Esophagus (tissue), 2 donors: ENCODE measurements around the gene HNRNPA0. TPM values are rescaled to one million over a fixed set of nuclear protein-coding genes. Genes with fewer than 3 reads are reported as not detected.

ENCODE experiments used
- H3K27ac ChIP-seq, 2 donors: one replicate each; pipeline ENCODE4 v1.5.1; 2013; ENCODE audit warnings: low read depth in 2 of 2, mild to moderate bottlenecking in 2 of 2, inconsistent platforms in 1 of 2, low read length in 1 of 2, moderate library complexity in 1 of 2
- H3K27me3 ChIP-seq, 2 donors: one replicate each; pipeline ENCODE4 v1.6.1; 2013; ENCODE audit warnings: low read length in 2 of 2, control low read depth in 1 of 2, mild to moderate bottlenecking in 1 of 2; ENCODE audit not compliant: insufficient read depth in 2 of 2, control insufficient read depth in 1 of 2
- H3K36me3 ChIP-seq, 2 donors: one replicate each; pipeline ENCODE4 v1.6.1; 2013; ENCODE audit warnings: low read length in 1 of 2; ENCODE audit not compliant: control insufficient read depth in 2 of 2, insufficient read depth in 2 of 2
- H3K4me1 ChIP-seq, 2 donors: one replicate each; pipeline ENCODE4 v1.6.1; 2013; ENCODE audit warnings: low read length in 1 of 2; ENCODE audit not compliant: control insufficient read depth in 2 of 2, insufficient read depth in 2 of 2
- H3K4me3 ChIP-seq, 2 donors: one replicate each; pipeline ENCODE4 v1.5.1; 2013; ENCODE audit warnings: low read length in 2 of 2, mild to moderate bottlenecking in 2 of 2, low read depth in 1 of 2, moderate library complexity in 1 of 2
- H3K9me3 ChIP-seq, 2 donors: one replicate each; pipeline ENCODE4 v1.6.1; 2013; ENCODE audit warnings: mild to moderate bottlenecking in 2 of 2, low read depth in 1 of 2, low read length in 1 of 2, moderate library complexity in 1 of 2; ENCODE audit not compliant: control insufficient read depth in 2 of 2, insufficient read depth in 1 of 2
- WGBS, 2 donors: extraction: QIAGEN DNeasy Blood & Tissue Kit; methylation state at CpG; one replicate each; pipeline ENCODE4 v1.1.7; 2013; 5-methylcytosine and 5-hydroxymethylcytosine counted together
- polyA plus RNA-seq, 2 donors: library from polyadenylated mRNA; stranded (reverse); fragments of 200-250 nt; gene quantifications; one replicate each; pipeline ENCODE4 v1.2.3, GENCODE V29; 2013
- donor health status: healthy with polysubstance abuse.
- donor health status: Bipolar disorder and iron deficiency.

HNRNPA0 gene
- polyA plus RNA-seq, 2 donors, result 12.8 to 20.0 TPM

GRCh38 chr5:137757634-137758033 is 3.5 kb upstream of the HNRNPA0 start:
- no peaks in the 10 kb centered on the region for H3K27me3 ChIP-seq
- no peaks in the 10 kb centered on the region for H3K4me1 ChIP-seq
- 94% methylated on average over 5 of the region's 5 CpGs for WGBS, 2 donors
- no peak overlapping the region for H3K4me3 ChIP-seq
- H3K9me3 ChIP-seq, result no peaks in the 10 kb centered on the region
- H3K27ac ChIP-seq, result no peak overlapping the region
- peaks cover 0 to 3% of the 10 kb centered on the region in 2 donors for H3K36me3 ChIP-seq

GRCh38 chr5:137754961-137755762 is 999 bp upstream of the HNRNPA0 start:
- H3K4me1 ChIP-seq, result no peaks in the 10 kb centered on the region
- H3K9me3 ChIP-seq, result no peaks in the 10 kb centered on the region
- peak overlapping the region; percentile 81 to 97 for H3K4me3 ChIP-seq
- 28 to 29% methylated on average over 36 of the region's 36 CpGs for WGBS, 2 donors
- H3K27me3 ChIP-seq, result no peaks in the 10 kb centered on the region
- H3K27ac ChIP-seq, result peak overlapping the region; percentile 98 to 100
- H3K36me3 ChIP-seq, result peaks cover 0 to 3% of the 10 kb centered on the region in 2 donors

GRCh38 chr5:137753691-137754187 is 424 bp downstream of the HNRNPA0 start:
- H3K27me3 ChIP-seq, result no peaks in the 10 kb centered on the region
- H3K9me3 ChIP-seq, result no peaks in the 10 kb centered on the region
- H3K4me1 ChIP-seq, result no peaks in the 10 kb centered on the region
- H3K27ac ChIP-seq, result peak overlapping the region; percentile 99 to 100
- peak overlapping the region; percentile 81 to 97 for H3K4me3 ChIP-seq
- H3K36me3 ChIP-seq, result peaks cover 0 to 3% of the 10 kb centered on the region in 2 donors
- whole genome bisulfite sequencing, 2 donors, result 0 to 1% methylated on average over 43 to 45 of the region's 45 CpGs

- Histone ChIP-seq H3K4me3 (peak overlapping the region; percentile 81 to 97), H3K27me3 (no peaks in the 10 kb centered on the region), H3K36me3 (peaks cover 0 to 3% of the 10 kb centered on the region in 2 donors), H3K9me3 (no peaks in the 10 kb centered on the region), H3K27ac (peak overlapping the region; percentile 99 to 100), H3K4me1 (no peaks in the 10 kb centered on the region)
- 0 to 1% methylated on average over 62 to 63 of the region's 63 CpGs for WGBS, 2 donors
Measured at GRCh38 chr5:137752905-137753690, 1.1 kb downstream of the HNRNPA0 start.

- Histone ChIP-seq H3K36me3 (peaks cover 0 to 3% of the 10 kb centered on the region in 2 donors), H3K27me3 (no peaks in the 10 kb centered on the region), H3K27ac (no peak overlapping the region), H3K4me3 (peak overlapping the region in 1 of 2 donors; percentile 97), H3K9me3 (no peaks in the 10 kb centered on the region), H3K4me1 (no peaks in the 10 kb centered on the region)
- WGBS, 2 donors, result 2 to 3% methylated on average over 7 of the region's 7 CpGs
Measured at GRCh38 chr5:137751869-137752491, 2.2 kb downstream of the HNRNPA0 start.

GRCh38 chr5:137750436-137750835 is 3.7 kb downstream of the HNRNPA0 start:
- Histone ChIP-seq H3K27me3 (no peaks in the 10 kb centered on the region), H3K4me3 (no peak overlapping the region), H3K27ac (no peak overlapping the region), H3K36me3 (peaks cover 0 to 3% of the 10 kb centered on the region in 2 donors), H3K9me3 (no peaks in the 10 kb centered on the region), H3K4me1 (no peaks in the 10 kb centered on the region)
- 80 to 85% methylated on average over 1 of the region's 1 CpG for WGBS, 2 donors

- 87 to 99% methylated on average over 2 of the region's 2 CpGs for WGBS, 2 donors
- no peak overlapping the region for H3K4me3 ChIP-seq
- no peaks in the 10 kb centered on the region for H3K36me3 ChIP-seq
- H3K27me3 ChIP-seq, result no peaks in the 10 kb centered on the region
- no peaks in the 10 kb centered on the region for H3K4me1 ChIP-seq
- H3K9me3 ChIP-seq, result no peaks in the 10 kb centered on the region
- no peak overlapping the region for H3K27ac ChIP-seq
Measured at GRCh38 chr5:137747848-137748247, 6.3 kb downstream of the HNRNPA0 start.

- Histone ChIP-seq H3K4me1 (no peaks in the 10 kb centered on the region), H3K9me3 (no peaks in the 10 kb centered on the region), H3K36me3 (no peaks in the 10 kb centered on the region), H3K27me3 (no peaks in the 10 kb centered on the region), H3K4me3 (no peak overlapping the region), H3K27ac (no peak overlapping the region)
- 71 to 73% methylated on average over 4 of the region's 4 CpGs for WGBS, 2 donors
Measured at GRCh38 chr5:137743031-137743640, 11.0 kb downstream of the HNRNPA0 start.

GRCh38 chr5:137741718-137742117 is 12.4 kb downstream of the HNRNPA0 start:
- Histone ChIP-seq H3K4me1 (no peaks in the 10 kb centered on the region), H3K27me3 (no peaks in the 10 kb centered on the region), H3K36me3 (no peaks in the 10 kb centered on the region), H3K4me3 (no peak overlapping the region), H3K9me3 (no peaks in the 10 kb centered on the region), H3K27ac (no peak overlapping the region)
- 81 to 84% methylated on average over 8 of the region's 8 CpGs for WGBS, 2 donors
